Breast epithelium (tissue), 4 donors: ENCODE data around the gene L3MBTL3. TPM values are rescaled to one million over a fixed set of nuclear protein-coding genes. Genes with fewer than 3 reads are reported as not detected.
"Not testable (repeated sequence)": the region's sequence is repeated elsewhere in the genome, so short reads cannot be mapped to it uniquely, and the experiment has no call there.

Source experiments
- DNase-seq, 2 donors: peaks; one replicate each; pipeline ENCODE4 v3.0.0-alpha.2; 2019; ENCODE audit warnings: low spot score in 2 of 2
- H3K27ac ChIP-seq, 2 donors: fragments of 200-600 bp; sonication (generic) in 1 of 2; one replicate each; pipeline ENCODE4 v1.5.1; 2016 to 2019; ENCODE audit warnings: mild to moderate bottlenecking in 1 of 2
- H3K27me3 ChIP-seq, 2 donors: fragments of 200-600 bp; sonication (generic) in 1 of 2; one replicate each; pipeline versions ENCODE4 v1.5.1 to v1.6.0; 2017 to 2019; ENCODE audit warnings: control low read depth in 1 of 2, mild to moderate bottlenecking in 1 of 2
- H3K36me3 ChIP-seq: fragments of 200-600 bp; one replicate; pipeline ENCODE4 v1.5.1; 2019
- H3K4me1 ChIP-seq, 2 donors: fragments of 200-600 bp; sonication (generic); one replicate each; pipeline ENCODE4 v1.5.1; 2016 to 2019; ENCODE audit warnings: control low read depth in 1 of 2
- H3K4me3 ChIP-seq, 3 donors: fragments of 200-600 bp; sonication (generic); 1 replicate in 2 of 3; 2 replicates in 1 of 3; pipeline ENCODE4 v1.5.1; 2016 to 2019; ENCODE audit warnings: mild to moderate bottlenecking in 3 of 3, moderate library complexity in 2 of 3
- H3K9me3 ChIP-seq, 2 donors: fragments of 200-600 bp; sonication (generic) in 1 of 2; one replicate each; pipeline ENCODE4 v1.5.1; 2016 to 2019; ENCODE audit warnings: control low read depth in 1 of 2
- POLR2A ChIP-seq: fragments of 450-650 bp; IDR thresholded peaks from one replicate; pipeline ENCODE4 v1.6.1; 2016; ENCODE audit warnings: antibody characterized with exemption, mild to moderate bottlenecking, moderate library complexity
- POLR2AphosphoS5 ChIP-seq, 3 donors: sonication (generic); formaldehyde crosslinking; IDR thresholded peaks; one replicate each; pipeline ENCODE4 v1.6.1; 2017; ENCODE audit warnings: antibody characterized with exemption in 3 of 3
- intact Hi-C: fragments of 100-400 bp; cut with DNase I; formaldehyde crosslinking; loops from one replicate; pipeline ENCODE4 v1.15.1; 2023; ENCODE audit warnings: low total_unique reads
- total RNA-seq, 3 donors: library from RNA; depleted of rRNA; stranded (reverse); fragments of >200 nt; gene quantifications; one replicate each; pipeline ENCODE4 v1.1.0, GENCODE V29; 2016
- TF ChIP-seq, protein P1 (sequence below), 3 donors: fragments of 450-650 bp; IDR thresholded peaks; one replicate each; pipeline ENCODE4 v1.5.1; 2016 to 2017; ENCODE audit warnings: antibody characterized with exemption in 3 of 3, mild to moderate bottlenecking in 3 of 3, moderate library complexity in 3 of 3

Gene L3MBTL3
- total RNA-seq, 3 donors from 2014 or later, result 7.4 to 16.7 (median 9.7) TPM

DNA sequence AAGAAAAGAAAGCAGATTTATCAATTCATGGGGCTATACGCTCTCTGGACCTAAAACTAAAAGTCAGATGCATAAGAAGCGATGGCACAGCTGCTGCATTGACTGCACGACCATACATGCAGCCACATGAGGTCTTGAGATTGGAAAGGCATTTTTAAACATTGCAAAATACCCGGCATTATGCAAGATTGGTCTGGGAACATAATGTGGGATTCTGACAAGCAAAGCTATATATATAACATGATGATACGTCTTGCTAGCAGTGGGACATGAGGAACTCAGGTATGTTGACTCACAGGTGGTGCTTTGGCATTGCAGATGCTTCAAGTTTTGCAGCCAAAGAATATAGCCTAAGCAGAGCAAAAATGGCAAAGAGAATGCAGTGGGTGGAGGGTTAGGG, 149.3 kb downstream of the L3MBTL3 start:
- H3K4me1 ChIP-seq, result no peaks in the 10 kb centered on the region
- H3K27me3 ChIP-seq, result no peaks in the 10 kb centered on the region
- no peak overlapping the region for H3K27ac ChIP-seq
- intact Hi-C loops, result no loop called here
- no peak for TF ChIP-seq POLR2A
- TF ChIP-seq, protein P1, sequence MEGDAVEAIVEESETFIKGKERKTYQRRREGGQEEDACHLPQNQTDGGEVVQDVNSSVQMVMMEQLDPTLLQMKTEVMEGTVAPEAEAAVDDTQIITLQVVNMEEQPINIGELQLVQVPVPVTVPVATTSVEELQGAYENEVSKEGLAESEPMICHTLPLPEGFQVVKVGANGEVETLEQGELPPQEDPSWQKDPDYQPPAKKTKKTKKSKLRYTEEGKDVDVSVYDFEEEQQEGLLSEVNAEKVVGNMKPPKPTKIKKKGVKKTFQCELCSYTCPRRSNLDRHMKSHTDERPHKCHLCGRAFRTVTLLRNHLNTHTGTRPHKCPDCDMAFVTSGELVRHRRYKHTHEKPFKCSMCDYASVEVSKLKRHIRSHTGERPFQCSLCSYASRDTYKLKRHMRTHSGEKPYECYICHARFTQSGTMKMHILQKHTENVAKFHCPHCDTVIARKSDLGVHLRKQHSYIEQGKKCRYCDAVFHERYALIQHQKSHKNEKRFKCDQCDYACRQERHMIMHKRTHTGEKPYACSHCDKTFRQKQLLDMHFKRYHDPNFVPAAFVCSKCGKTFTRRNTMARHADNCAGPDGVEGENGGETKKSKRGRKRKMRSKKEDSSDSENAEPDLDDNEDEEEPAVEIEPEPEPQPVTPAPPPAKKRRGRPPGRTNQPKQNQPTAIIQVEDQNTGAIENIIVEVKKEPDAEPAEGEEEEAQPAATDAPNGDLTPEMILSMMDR (IDR thresholded peaks at IDR 0.05), result no peak
- no peak for TF ChIP-seq POLR2AphosphoS5 (IDR thresholded peaks at IDR 0.05)
- H3K9me3 ChIP-seq, result peaks cover 6 to 13% of the 10 kb centered on the region in 2 donors
- DNase-seq, result no peak
- H3K4me3 ChIP-seq, result no peak overlapping the region
- H3K36me3 ChIP-seq, result no peaks in the 10 kb centered on the region

DNA sequence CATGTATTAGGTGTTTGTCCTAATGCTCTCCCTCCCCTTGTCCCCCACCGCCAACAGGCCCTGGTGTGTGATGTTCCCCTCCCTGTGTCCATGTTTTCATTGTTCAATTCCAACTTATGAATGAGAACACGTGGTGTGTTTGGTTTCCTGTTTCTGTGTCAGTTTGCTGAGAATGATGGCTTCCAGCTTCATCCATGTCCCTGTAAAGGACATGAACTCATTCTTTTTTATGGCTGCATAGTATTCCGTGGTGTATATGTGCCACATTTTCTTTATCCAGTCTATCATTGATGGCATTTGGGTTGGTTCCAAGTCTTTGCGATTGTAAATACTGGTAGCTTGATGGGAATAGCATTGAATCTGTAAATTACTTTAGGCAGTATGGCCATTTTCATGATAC, 151.8 kb downstream of the L3MBTL3 start:
- H3K9me3 ChIP-seq, result peaks cover 9 to 13% of the 10 kb centered on the region in 2 donors
- H3K36me3 ChIP-seq, H3K27ac ChIP-seq, DNase-seq, H3K4me1 ChIP-seq, H3K4me3 ChIP-seq, H3K27me3 ChIP-seq, intact Hi-C loops: not testable (repeated sequence)

DNA sequence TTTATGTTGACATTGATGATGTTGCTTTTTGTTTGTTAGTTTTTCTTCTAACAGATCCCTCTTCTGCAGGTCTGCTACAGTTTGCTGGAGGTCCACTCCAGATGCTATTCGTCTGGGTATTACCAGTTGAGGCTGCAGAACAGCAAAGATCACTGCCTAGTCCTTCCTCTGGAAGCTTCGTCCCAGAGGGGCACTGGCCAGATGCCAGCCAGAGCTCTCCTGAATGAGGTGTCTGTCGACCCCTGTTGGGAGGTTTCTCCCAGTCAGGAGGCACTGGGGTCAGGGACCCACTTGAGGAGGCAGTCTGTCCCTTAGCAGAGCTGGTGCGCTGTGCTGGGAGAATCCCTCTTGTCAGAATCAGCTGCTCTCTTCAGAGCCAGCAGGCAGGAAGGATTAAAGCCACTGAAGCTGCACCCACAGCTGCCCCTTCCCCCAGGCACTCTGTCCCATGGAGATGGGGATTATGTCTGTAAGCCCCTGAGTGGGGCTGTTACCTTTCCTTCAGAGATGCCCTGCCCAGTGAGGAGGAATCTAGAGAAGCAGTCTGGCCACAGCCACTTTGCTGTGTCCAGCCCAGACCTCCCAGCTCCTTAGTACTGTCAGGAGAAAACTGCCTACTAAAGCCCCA, 155.1 kb downstream of the L3MBTL3 start:
- peaks cover 9 to 13% of the 10 kb centered on the region in 2 donors for H3K9me3 ChIP-seq
- intact Hi-C loops, H3K36me3 ChIP-seq, H3K4me1 ChIP-seq, DNase-seq, H3K4me3 ChIP-seq, H3K27ac ChIP-seq, H3K27me3 ChIP-seq: not testable (repeated sequence)

DNA sequence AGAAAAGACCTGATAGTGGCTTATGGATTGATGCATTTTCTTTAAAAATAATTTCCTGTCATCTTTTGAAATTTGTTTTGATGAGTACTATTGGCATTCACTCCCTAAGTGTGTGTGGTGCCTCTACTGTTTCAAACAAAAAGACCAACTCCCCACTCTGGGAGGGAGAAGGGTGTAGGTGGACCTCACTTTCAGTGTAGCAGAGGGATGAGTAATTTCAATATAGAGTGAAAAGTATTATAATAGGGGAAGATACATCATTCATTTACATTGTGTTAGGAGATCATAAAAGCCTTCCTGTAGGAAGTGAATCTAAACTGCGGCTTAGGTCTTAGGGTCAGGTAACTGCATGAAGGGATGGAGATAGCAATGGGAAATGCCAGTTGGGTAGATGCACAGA, 158.0 kb downstream of the L3MBTL3 start:
- Histone ChIP-seq H3K9me3 (peaks cover 5 to 9% of the 10 kb centered on the region in 2 donors), H3K36me3 (no peaks in the 10 kb centered on the region), H3K4me1 (no peaks in the 10 kb centered on the region), H3K27ac (no peak overlapping the region), H3K27me3 (no peaks in the 10 kb centered on the region), H3K4me3 (no peak overlapping the region)
- TF ChIP-seq POLR2AphosphoS5 (IDR thresholded peaks at IDR 0.05) (no peak), POLR2A (no peak)
- TF ChIP-seq, protein P1 (IDR thresholded peaks at IDR 0.05), result no peak
- no peak for DNase-seq
- intact Hi-C loops, result no loop called here

DNA sequence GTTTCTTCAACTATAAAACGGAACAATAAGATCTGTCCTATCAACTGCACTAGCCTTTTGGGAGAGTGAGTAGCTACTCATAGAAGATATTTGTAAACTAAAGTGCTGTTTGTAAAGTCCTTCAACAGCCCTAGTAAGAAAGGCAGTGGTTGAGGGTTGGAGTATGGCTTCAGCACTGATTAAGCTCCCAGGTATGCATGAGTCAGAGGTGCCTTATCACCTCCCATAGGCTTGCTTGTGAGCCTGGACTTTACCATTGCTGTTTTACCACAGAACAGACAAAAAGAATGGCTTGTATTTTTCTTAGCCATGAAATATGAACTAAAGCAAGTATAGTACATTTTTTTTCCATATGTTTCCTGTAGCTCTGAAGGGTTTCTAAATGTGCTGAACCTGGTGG, 160.3 kb downstream of the L3MBTL3 start:
- H3K4me3 ChIP-seq, result no peak overlapping the region
- no peaks in the 10 kb centered on the region for H3K9me3 ChIP-seq
- H3K4me1 ChIP-seq, result no peaks in the 10 kb centered on the region
- H3K36me3 ChIP-seq, result no peaks in the 10 kb centered on the region
- no peak overlapping the region for H3K27ac ChIP-seq
- intact Hi-C loops, result no loop called here
- TF ChIP-seq POLR2AphosphoS5 (IDR thresholded peaks at IDR 0.05) (no peak), POLR2A (no peak)
- TF ChIP-seq, protein P1 (IDR thresholded peaks at IDR 0.05), result no peak
- H3K27me3 ChIP-seq, result no peaks in the 10 kb centered on the region
- DNase-seq, result no peak

DNA sequence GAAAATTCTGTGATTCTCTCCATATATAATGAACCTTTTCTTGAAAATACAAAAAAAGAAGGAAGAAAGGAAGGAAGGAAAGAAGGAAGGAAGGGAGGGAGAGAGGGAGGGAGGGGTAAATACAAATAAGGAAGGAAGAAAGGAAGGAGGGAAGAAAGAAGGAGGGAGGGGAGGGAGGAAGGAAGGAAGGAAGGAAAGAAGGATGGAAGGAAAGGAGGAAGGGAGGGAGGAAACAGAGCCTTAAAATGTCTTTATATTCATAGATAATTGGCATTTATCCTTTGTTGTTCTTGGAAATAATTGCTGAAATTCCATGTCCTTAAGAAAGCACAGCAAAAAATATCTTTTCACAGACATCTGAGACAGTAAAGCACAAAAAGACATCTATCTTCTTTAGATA, 164.1 kb downstream of the L3MBTL3 start:
- DNase-seq, result no peak
- TF ChIP-seq POLR2AphosphoS5 (IDR thresholded peaks at IDR 0.05) (no peak), POLR2A (no peak)
- TF ChIP-seq, protein P1 (IDR thresholded peaks at IDR 0.05), result no peak
- no peaks in the 10 kb centered on the region for H3K36me3 ChIP-seq
- H3K4me3 ChIP-seq, result no peak overlapping the region
- no peaks in the 10 kb centered on the region for H3K9me3 ChIP-seq
- H3K4me1 ChIP-seq, result no peaks in the 10 kb centered on the region
- intact Hi-C loops, result no loop called here
- H3K27me3 ChIP-seq, result no peaks in the 10 kb centered on the region
- no peak overlapping the region for H3K27ac ChIP-seq
